ENCODE measurements around the gene MGLL. TPM values are rescaled to one million over a fixed set of nuclear protein-coding genes. Genes with fewer than 3 reads are reported as not detected.

Gene MGLL
- total RNA-seq, 1 experiment from 2014 or later = 12.6 TPM

- no peak for TF ChIP-seq CTCF (IDR thresholded peaks at IDR 0.05; ENCODE audit: unreplicated experiment)
- BruUV-seq (replicated peaks) = no TSS peak
- Mint-ChIP-seq H3K9me3 (ENCODE audit: unreplicated experiment) (no peaks in the 10 kb centered on the region), H3K27ac (ENCODE audit: low read depth, unreplicated experiment) (peak overlapping the region; percentile 57), H3K36me3 (ENCODE audit: insufficient read depth, unreplicated experiment) (no peaks in the 10 kb centered on the region), H3K4me3 (ENCODE audit: unreplicated experiment) (no peak overlapping the region), H3K27me3 (ENCODE audit: insufficient read depth, unreplicated experiment) (no peaks in the 10 kb centered on the region), H3K4me1 (ENCODE audit: insufficient read depth, unreplicated experiment) (peaks cover 19% of the 10 kb centered on the region)
- POLR2A ChIA-PET = no interaction called here
- CTCF ChIA-PET = interaction anchor here (0.6 kb wide), 1 partner anchor 45 kb away, joined by 3 read pairs; no protein-coding TSS in a partner anchor
- intact Hi-C loops (cut with micrococcal nuclease) = no loop called here
- DNase-seq (ENCODE audit: unreplicated experiment) = no peak
Observed at GRCh38 chr3:127734181-127734720, 88.1 kb downstream of the MGLL start.

GRCh38 chr3:127733781-127734180, 88.5 kb downstream of the MGLL start:
- no peak for DNase-seq (ENCODE audit: unreplicated experiment)
- CTCF ChIA-PET = interaction anchor here (0.6 kb wide), 1 partner anchor 44 kb away, joined by 3 read pairs; no protein-coding TSS in a partner anchor
- Mint-ChIP-seq H3K27ac (ENCODE audit: low read depth, unreplicated experiment) (peak overlapping the region; percentile 57), H3K4me3 (ENCODE audit: unreplicated experiment) (no peak overlapping the region), H3K9me3 (ENCODE audit: unreplicated experiment) (no peaks in the 10 kb centered on the region), H3K36me3 (ENCODE audit: insufficient read depth, unreplicated experiment) (no peaks in the 10 kb centered on the region), H3K4me1 (ENCODE audit: insufficient read depth, unreplicated experiment) (peaks cover 19% of the 10 kb centered on the region), H3K27me3 (ENCODE audit: insufficient read depth, unreplicated experiment) (no peaks in the 10 kb centered on the region)
- intact Hi-C loops (cut with micrococcal nuclease) = no loop called here
- BruUV-seq (replicated peaks) = no TSS peak
- no peak for TF ChIP-seq CTCF (IDR thresholded peaks at IDR 0.05; ENCODE audit: unreplicated experiment)
- POLR2A ChIA-PET = no interaction called here

- POLR2A ChIA-PET = no interaction called here
- intact Hi-C loops (cut with micrococcal nuclease) = no loop called here
- Mint-ChIP-seq H3K36me3 (ENCODE audit: insufficient read depth, unreplicated experiment) (no peaks in the 10 kb centered on the region), H3K27ac (ENCODE audit: low read depth, unreplicated experiment) (no peak overlapping the region), H3K4me3 (ENCODE audit: unreplicated experiment) (no peak overlapping the region), H3K4me1 (ENCODE audit: insufficient read depth, unreplicated experiment) (peaks cover 19% of the 10 kb centered on the region), H3K27me3 (ENCODE audit: insufficient read depth, unreplicated experiment) (no peaks in the 10 kb centered on the region), H3K9me3 (ENCODE audit: unreplicated experiment) (no peaks in the 10 kb centered on the region)
- CTCF ChIA-PET = no interaction called here
- TF ChIP-seq CTCF (IDR thresholded peaks at IDR 0.05; ENCODE audit: unreplicated experiment) = no peak
- no peak for DNase-seq (ENCODE audit: unreplicated experiment)
- BruUV-seq (replicated peaks) = no TSS peak
Observed at GRCh38 chr3:127732879-127733350, 89.4 kb downstream of the MGLL start.

GRCh38 chr3:127732303-127732702, 90.0 kb downstream of the MGLL start:
- no peak for DNase-seq (ENCODE audit: unreplicated experiment)
- TF ChIP-seq CTCF (IDR thresholded peaks at IDR 0.05; ENCODE audit: unreplicated experiment) = no peak
- no peaks in the 10 kb centered on the region for H3K36me3 Mint-ChIP-seq (ENCODE audit: insufficient read depth, unreplicated experiment)
- no peaks in the 10 kb centered on the region for H3K27me3 Mint-ChIP-seq (ENCODE audit: insufficient read depth, unreplicated experiment)
- ChIA-PET POLR2A (interaction anchor here (0.6 kb wide), 1 partner anchor 155 kb away, joined by 3 read pairs; no protein-coding TSS in a partner anchor), CTCF (interaction anchor here (0.6 kb wide), 1 partner anchor 80 kb away, joined by 5 read pairs; no protein-coding TSS in a partner anchor)
- no peak overlapping the region for H3K27ac Mint-ChIP-seq (ENCODE audit: low read depth, unreplicated experiment)
- H3K4me3 Mint-ChIP-seq (ENCODE audit: unreplicated experiment) = no peak overlapping the region
- peaks cover 19% of the 10 kb centered on the region for H3K4me1 Mint-ChIP-seq (ENCODE audit: insufficient read depth, unreplicated experiment)
- BruUV-seq (replicated peaks) = no TSS peak
- intact Hi-C loops (cut with micrococcal nuclease) = no loop called here
- H3K9me3 Mint-ChIP-seq (ENCODE audit: unreplicated experiment) = no peaks in the 10 kb centered on the region

Measured in MCF 10A (cell line).